ENCODE measurements around the gene SPATA6L. TPM values are rescaled to one million over a fixed set of nuclear protein-coding genes. Genes with fewer than 3 reads are reported as not detected.

Gene SPATA6L
- total RNA-seq, 1 experiment from 2014 or later, result 7.1 TPM

DNA sequence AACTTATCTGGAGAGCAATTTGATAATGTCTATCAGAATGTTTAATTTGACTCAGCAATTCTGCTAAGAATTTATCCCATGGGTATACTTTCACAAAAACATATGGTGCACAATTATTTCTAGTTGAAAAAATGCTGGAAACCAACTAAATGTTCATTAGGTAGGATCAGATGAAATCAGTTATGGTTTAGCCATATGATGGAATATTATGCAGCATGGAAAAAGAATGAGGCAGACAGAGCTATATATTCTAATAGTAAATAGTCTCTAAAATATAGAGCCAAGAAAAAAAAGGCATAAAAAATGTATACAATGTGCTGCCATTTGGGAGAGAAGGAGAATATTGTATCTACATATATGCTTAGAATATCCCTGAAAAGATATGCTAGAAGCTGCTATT lies 3.6 kb upstream of the SPATA6L start:
- no peak for TF ChIP-seq EZH2 (IDR thresholded peaks at IDR 0.05; ENCODE audit: low read depth)
- TF ChIP-seq, protein P1, sequence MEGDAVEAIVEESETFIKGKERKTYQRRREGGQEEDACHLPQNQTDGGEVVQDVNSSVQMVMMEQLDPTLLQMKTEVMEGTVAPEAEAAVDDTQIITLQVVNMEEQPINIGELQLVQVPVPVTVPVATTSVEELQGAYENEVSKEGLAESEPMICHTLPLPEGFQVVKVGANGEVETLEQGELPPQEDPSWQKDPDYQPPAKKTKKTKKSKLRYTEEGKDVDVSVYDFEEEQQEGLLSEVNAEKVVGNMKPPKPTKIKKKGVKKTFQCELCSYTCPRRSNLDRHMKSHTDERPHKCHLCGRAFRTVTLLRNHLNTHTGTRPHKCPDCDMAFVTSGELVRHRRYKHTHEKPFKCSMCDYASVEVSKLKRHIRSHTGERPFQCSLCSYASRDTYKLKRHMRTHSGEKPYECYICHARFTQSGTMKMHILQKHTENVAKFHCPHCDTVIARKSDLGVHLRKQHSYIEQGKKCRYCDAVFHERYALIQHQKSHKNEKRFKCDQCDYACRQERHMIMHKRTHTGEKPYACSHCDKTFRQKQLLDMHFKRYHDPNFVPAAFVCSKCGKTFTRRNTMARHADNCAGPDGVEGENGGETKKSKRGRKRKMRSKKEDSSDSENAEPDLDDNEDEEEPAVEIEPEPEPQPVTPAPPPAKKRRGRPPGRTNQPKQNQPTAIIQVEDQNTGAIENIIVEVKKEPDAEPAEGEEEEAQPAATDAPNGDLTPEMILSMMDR (conservative IDR thresholded peaks at IDR 0.05), result no peak
- ChIA-PET POLR2A (ENCODE audit: unreplicated experiment) (no interaction called here), CTCF (no interaction called here)
- Histone ChIP-seq H3K4me1 (replicated peaks; ENCODE audit: insufficient read depth) (peaks cover 11% of the 10 kb centered on the region), H3K27ac (no peak overlapping the region), H3K4me2 (no peak overlapping the region), H3F3A (ENCODE audit: insufficient read depth, low read depth) (no peaks in the 10 kb centered on the region), H3K79me2 (ENCODE audit: low read depth) (no peaks in the 10 kb centered on the region), H3K9me3 (ENCODE audit: insufficient read depth, low read depth) (no peaks in the 10 kb centered on the region), H4K20me1 (ENCODE audit: insufficient read depth) (no peaks in the 10 kb centered on the region), H2AFZ (no peak overlapping the region), H3K27me3 (ENCODE audit: insufficient read depth, low read depth) (no peaks in the 10 kb centered on the region), H3K36me3 (ENCODE audit: low read depth) (no peaks in the 10 kb centered on the region), H3K4me3 (no peak overlapping the region), H3K9me2 (ENCODE audit: insufficient read depth) (no peaks in the 10 kb centered on the region)
- intact Hi-C loops (cut with micrococcal nuclease; ENCODE audit: unreplicated experiment), result no loop called here
- no peak for DNase-seq
- BruUV-seq (replicated peaks), result no TSS peak

GRCh38 chr9:4668604-4669003 lies 2.3 kb upstream of the SPATA6L start:
- POLR2A ChIA-PET (ENCODE audit: unreplicated experiment), result no interaction called here

DNA sequence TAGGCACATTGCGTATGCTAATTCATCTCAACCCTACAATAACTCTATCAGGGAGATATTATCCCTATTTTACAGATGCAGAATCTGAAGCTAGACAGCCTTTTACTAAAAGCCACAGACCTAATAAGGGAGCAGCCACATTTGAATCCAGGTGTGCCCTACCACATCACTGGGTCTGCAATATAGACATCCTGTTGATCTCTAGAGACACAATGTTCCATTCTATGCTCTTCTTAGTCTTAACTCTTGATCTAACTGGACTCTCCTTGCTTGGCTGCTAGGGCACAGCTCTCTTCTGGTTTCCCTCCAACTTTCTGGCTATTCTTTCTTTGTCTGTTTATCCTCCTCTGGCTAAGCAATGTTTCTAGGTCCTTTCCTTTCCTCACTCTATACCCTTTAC lies 1.4 kb upstream of the SPATA6L start:
- H2AFZ ChIP-seq, result no peak overlapping the region
- CTCF ChIA-PET, result no interaction called here
- no peak overlapping the region for H3K27ac ChIP-seq
- POLR2A ChIA-PET (ENCODE audit: unreplicated experiment), result no interaction called here
- intact Hi-C loops (cut with micrococcal nuclease; ENCODE audit: unreplicated experiment), result no loop called here
- H3K79me2 ChIP-seq (ENCODE audit: low read depth), result peaks cover 22% of the 10 kb centered on the region
- no peaks in the 10 kb centered on the region for H3K36me3 ChIP-seq (ENCODE audit: low read depth)
- no TSS peak for BruUV-seq (replicated peaks)
- no peaks in the 10 kb centered on the region for H3F3A ChIP-seq (ENCODE audit: insufficient read depth, low read depth)
- H4K20me1 ChIP-seq (ENCODE audit: insufficient read depth), result no peaks in the 10 kb centered on the region
- H3K9me3 ChIP-seq (ENCODE audit: insufficient read depth, low read depth), result no peaks in the 10 kb centered on the region
- peaks cover 33% of the 10 kb centered on the region for H3K4me1 ChIP-seq (replicated peaks; ENCODE audit: insufficient read depth)
- TF ChIP-seq, protein P1 (conservative IDR thresholded peaks at IDR 0.05), result no peak
- no peak overlapping the region for H3K4me3 ChIP-seq
- H3K27me3 ChIP-seq (ENCODE audit: insufficient read depth, low read depth), result no peaks in the 10 kb centered on the region
- DNase-seq, result no peak
- no peaks in the 10 kb centered on the region for H3K9me2 ChIP-seq (ENCODE audit: insufficient read depth)
- H3K4me2 ChIP-seq, result no peak overlapping the region

More at GRCh38 chr9:4668604-4669003, 2.3 kb upstream of the SPATA6L start:
- no peak overlapping the region for H3K4me3 ChIP-seq
- intact Hi-C loops (cut with micrococcal nuclease; ENCODE audit: unreplicated experiment), result no loop called here
- no peaks in the 10 kb centered on the region for H4K20me1 ChIP-seq (ENCODE audit: insufficient read depth)
- H3K9me2 ChIP-seq (ENCODE audit: insufficient read depth), result no peaks in the 10 kb centered on the region
- no peaks in the 10 kb centered on the region for H3K27me3 ChIP-seq (ENCODE audit: insufficient read depth, low read depth)
- no peaks in the 10 kb centered on the region for H3K9me3 ChIP-seq (ENCODE audit: insufficient read depth, low read depth)
- peaks cover 13% of the 10 kb centered on the region; the same call in 1 of the 2 replicates for H3K79me2 ChIP-seq (ENCODE audit: low read depth)
- no peaks in the 10 kb centered on the region for H3K36me3 ChIP-seq (ENCODE audit: low read depth)
- no peaks in the 10 kb centered on the region for H3F3A ChIP-seq (ENCODE audit: insufficient read depth, low read depth)
- no TSS peak for BruUV-seq (replicated peaks)
- peaks cover 24% of the 10 kb centered on the region for H3K4me1 ChIP-seq (replicated peaks; ENCODE audit: insufficient read depth)
- H3K27ac ChIP-seq, result no peak overlapping the region
- no peak for DNase-seq
- TF ChIP-seq, protein P1 (conservative IDR thresholded peaks at IDR 0.05), result no peak
- TF ChIP-seq EZH2 (IDR thresholded peaks at IDR 0.05; ENCODE audit: low read depth), result no peak
- H2AFZ ChIP-seq, result no peak overlapping the region
- no peak overlapping the region for H3K4me2 ChIP-seq
- CTCF ChIA-PET, result no interaction called here
